RWPE1 (cell line): ENCODE results near the gene PAMR1.
A peak's percentile ranks its signal among the peaks of the same experiment; 100 is the strongest.

Experiments
- CTCF ChIA-PET: fragments of 350-600 bp; sonication (Branson Sonifier 250); formaldehyde crosslinking; extraction: SDS; loops from one replicate; lab custom pipeline; 2021; lab: Yijun Ruan, JAX
- POLR2A ChIA-PET: fragments of 400-600 bp; formaldehyde crosslinking; extraction: SDS; loops from one replicate; lab custom pipeline; 2020; ENCODE audit warnings: antibody characterized with exemption; ENCODE audit not compliant: low non-redundant PET; lab: Yijun Ruan, JAX
- DNase-seq: peaks from one replicate; pipeline ENCODE4 v3.0.0; 2012; ENCODE audit warnings: low spot score
- H3K27ac ChIP-seq: fragments of 450-650 bp; 2 replicates; pipeline ENCODE4 v1.5.1; 2017
- TF ChIP-seq, protein P1 (sequence below): fragments of 450-650 bp; conservative IDR thresholded peaks from 2 replicates; pipeline ENCODE4 v1.5.1; 2017; ENCODE audit warnings: low read depth, mild to moderate bottlenecking

The PAMR1 gene

DNA sequence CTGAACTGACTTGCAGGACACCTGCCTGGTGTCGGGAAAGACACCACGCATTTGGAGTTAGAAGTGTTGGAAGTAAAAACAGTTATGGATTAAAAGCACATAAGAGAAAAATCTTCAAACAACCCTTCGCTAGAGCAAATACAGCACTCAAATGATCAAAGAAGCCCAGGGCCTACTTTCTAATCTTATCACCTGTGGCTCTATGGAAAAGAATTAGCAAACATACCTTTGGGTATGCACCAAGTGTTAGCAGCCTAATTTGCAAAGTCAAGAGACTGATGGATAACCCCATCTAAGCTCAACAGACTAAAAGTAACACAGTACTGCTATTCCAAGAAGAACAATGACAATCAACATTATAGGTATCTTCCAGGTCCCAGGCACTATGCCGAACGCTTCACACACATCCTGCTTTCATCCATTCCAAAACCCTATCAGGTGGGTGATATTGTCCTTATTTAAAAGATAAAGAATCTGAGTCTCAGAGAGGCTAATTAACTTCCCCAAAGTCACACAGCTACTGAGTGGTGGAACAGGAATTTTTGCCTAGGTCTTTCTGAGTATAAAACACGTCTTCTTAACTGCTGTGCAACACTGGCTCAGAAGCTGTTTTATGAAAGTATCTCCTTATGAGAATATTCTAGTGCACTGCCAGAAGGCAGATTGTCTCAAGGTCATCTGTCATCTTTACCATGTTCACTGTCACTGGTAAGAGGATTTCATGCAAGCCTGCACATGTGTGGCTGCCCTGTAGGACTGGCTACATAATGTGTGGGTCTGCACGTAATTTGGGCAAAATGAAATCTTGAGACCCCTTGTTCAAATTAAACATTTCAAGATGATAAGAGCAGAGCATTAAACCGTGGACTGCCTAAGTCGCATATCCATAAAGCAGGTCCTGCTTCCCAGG is 122.4 kb downstream of the PAMR1 start:
- CTCF ChIA-PET, result interaction anchor here (0.6 to 1.4 kb wide), 4 partner anchors 9 to 88 kb away, joined by 3 to 5 read pairs (median 4); no protein-coding TSS in a partner anchor
- POLR2A ChIA-PET, result no interaction called here
- TF ChIP-seq, protein P1, sequence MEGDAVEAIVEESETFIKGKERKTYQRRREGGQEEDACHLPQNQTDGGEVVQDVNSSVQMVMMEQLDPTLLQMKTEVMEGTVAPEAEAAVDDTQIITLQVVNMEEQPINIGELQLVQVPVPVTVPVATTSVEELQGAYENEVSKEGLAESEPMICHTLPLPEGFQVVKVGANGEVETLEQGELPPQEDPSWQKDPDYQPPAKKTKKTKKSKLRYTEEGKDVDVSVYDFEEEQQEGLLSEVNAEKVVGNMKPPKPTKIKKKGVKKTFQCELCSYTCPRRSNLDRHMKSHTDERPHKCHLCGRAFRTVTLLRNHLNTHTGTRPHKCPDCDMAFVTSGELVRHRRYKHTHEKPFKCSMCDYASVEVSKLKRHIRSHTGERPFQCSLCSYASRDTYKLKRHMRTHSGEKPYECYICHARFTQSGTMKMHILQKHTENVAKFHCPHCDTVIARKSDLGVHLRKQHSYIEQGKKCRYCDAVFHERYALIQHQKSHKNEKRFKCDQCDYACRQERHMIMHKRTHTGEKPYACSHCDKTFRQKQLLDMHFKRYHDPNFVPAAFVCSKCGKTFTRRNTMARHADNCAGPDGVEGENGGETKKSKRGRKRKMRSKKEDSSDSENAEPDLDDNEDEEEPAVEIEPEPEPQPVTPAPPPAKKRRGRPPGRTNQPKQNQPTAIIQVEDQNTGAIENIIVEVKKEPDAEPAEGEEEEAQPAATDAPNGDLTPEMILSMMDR, result no peak
- no peak overlapping the region for H3K27ac ChIP-seq
- DNase-seq, result no peak

DNA sequence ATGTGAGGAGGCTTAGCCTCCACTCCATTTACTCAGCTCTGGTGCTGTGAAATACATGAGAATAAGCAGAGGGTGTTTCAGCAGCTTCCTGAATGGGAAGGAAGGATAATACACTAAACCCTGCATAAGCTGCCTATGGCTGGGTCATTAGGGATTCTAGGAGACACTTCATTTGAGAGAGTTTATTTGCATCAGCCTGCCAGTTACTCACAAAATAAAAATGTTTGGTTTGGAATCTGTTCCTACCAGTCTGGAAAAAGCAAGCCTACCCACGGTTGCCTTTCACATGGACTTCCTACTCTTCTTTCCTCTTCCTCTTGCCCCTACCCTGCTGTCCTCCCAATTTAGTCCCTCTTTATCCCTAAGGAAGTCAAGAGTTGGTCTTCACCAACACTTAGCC is 126.5 kb downstream of the PAMR1 start:
- no peak overlapping the region for H3K27ac ChIP-seq
- POLR2A ChIA-PET, result no interaction called here
- no peak for DNase-seq
- TF ChIP-seq, protein P1, result no peak
- CTCF ChIA-PET, result interaction anchor here (0.6 kb wide), 2 partner anchors 12 to 1538 kb away, joined by 3 to 4 read pairs; no protein-coding TSS in a partner anchor

DNA sequence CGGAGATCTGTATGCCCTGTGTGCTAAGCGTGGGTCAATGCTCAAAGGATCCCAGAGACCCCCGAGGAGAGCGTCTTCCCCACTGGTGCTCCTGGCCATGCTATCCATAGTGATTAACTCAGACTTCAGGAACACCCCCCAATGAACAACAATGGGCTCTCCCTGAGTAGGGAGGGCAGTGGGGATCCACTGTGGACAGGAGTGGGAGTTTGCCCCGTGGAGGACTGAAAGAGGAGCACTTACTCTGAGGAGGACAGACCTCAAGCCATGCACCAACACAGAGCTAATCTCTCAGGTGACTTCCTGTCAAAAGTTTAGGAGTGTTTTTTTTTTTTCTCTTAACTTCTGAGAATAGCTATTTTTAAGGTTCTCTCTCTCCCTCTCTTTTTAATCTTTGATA is 130.5 kb downstream of the PAMR1 start:
- ChIA-PET POLR2A (no interaction called here), CTCF (no interaction called here)
- H3K27ac ChIP-seq, result no peak overlapping the region
- TF ChIP-seq, protein P1, result no peak
- DNase-seq, result no peak

DNA sequence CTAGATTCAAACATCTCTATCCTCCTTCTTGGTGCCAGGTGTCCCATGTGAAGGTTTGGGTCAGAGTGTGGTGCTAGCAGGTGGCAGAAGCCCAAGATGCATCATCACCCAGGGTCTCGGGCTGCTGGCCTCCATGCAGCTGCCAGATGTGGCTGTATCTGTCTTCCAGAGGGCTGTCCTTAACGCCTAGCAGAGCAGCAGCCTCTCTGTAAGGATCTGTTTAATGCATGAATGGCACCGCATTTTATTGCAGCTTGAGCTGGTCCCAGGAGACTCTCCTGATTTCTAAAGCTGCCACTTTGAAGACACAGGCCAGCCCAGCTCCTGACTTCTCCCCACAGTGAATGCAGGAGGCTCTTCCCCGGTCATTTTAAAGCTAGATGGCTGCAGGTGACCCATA is 132.3 kb downstream of the PAMR1 start:
- POLR2A ChIA-PET, result no interaction called here
- H3K27ac ChIP-seq, result no peak overlapping the region
- CTCF ChIA-PET, result interaction anchor here (0.6 to 0.7 kb wide), 3 partner anchors 239 to 1130 kb away, joined by 3 to 4 read pairs (median 3); no protein-coding TSS in a partner anchor
- TF ChIP-seq, protein P1, result no peak
- DNase-seq, result no peak

DNA sequence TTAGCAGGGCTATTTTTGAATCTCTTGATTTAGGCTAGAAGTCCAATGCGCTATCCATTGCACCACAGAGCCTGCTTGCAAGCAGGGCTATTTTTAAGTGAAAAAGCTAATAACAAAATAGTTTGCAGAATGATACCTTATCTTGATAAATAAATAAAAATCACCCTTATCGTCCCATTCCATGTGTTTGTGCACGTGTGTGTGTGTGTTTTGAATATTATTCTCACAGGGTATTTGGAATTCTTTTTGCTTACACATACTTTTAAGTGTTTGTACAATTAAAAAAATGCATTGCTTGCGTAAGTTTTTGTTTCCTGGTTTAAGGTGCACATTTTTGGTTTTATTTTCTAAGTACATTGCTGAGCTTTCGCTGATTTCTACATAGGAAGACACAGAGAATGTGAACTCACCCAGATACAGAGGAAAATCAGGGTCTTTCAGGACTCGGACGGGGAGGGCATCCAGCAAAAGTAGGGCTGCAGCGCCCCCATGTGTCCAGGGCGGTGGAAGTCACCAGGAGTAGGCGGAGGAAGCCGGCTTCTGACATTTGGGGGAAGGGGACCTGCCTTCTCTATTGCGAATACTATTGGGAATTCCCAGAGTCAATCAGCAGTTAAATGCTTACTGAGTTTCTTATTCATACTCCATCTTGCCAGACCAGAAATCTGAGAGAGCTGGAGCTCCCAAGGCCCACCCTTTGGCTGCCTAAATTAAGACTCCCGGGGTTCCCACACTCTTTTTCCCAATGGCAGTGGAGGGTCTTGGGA is 133.3 kb downstream of the PAMR1 start:
- POLR2A ChIA-PET, result no interaction called here
- CTCF ChIA-PET, result interaction anchor here (0.5 to 2.1 kb wide), 15 partner anchors 11 to 1129 kb away, joined by 3 to 9 read pairs (median 3); partner anchors contain the start of gene CD44
- H3K27ac ChIP-seq, result no peak overlapping the region
- DNase-seq, result peak; percentile 75
- TF ChIP-seq, protein P1, result peak; percentile 84
